Endothelial cell of umbilical vein (primary cell): ENCODE measurements around the gene DONSON. TPM values are rescaled to one million over a fixed set of nuclear protein-coding genes. Genes with fewer than 3 reads are reported as not detected.

Experiments
- BruUV-seq: library from RNA; stranded (reverse); fragments of 400-500 nt; replicated peaks from 2 replicates; lab custom pipeline; 2021; lab: Mats Ljungman, UMichigan
- CTCF ChIA-PET: fragments of 300-600, 350-600 bp; sonication (Branson Sonifier 250); formaldehyde crosslinking; loops from one replicate; lab custom pipeline; 2021; ENCODE audit warnings: antibody characterized with exemption, inconsistent platforms; lab: Charles Lee
- POLR2A ChIA-PET: fragments of 300-600, 350-600 bp; sonication (Branson Sonifier 250); formaldehyde crosslinking; loops from one replicate; lab custom pipeline; 2021; ENCODE audit warnings: antibody characterized with exemption, inconsistent platforms; lab: Charles Lee
- DNase-seq: peaks from one replicate; pipeline ENCODE4 v3.0.0-alpha.2; 2011; ENCODE audit warnings: low read depth, low spot score
- FAIRE-seq: peaks from 2 replicates; lab custom pipeline; 2011; peaks lifted over from hg19 to GRCh38; lab: Jason Lieb, UNC
- H2AFZ ChIP-seq: 2 replicates; pipeline ENCODE4 v1.6.0; 2012; ENCODE audit warnings: low read depth, low read length, control low read depth, inconsistent platforms
- H3K27ac ChIP-seq: 2 replicates; pipeline ENCODE4 v1.5.1; 2011; ENCODE audit warnings: low read depth, mild to moderate bottlenecking, control low read depth, low read length, moderate library complexity; ENCODE audit not compliant: insufficient read depth
- H3K27me3 ChIP-seq, 2 experiments: 2 replicates each; pipeline versions ENCODE4 v1.6.0 to v1.6.1; 2011; ENCODE audit warnings: low read length in 2 of 2, mixed read lengths in 1 of 2; ENCODE audit not compliant: control insufficient read depth in 2 of 2, insufficient read depth in 2 of 2
- H3K36me3 ChIP-seq, 2 experiments: 2 replicates in 1 of 2; 3 replicates in 1 of 2; pipeline ENCODE4 v1.5.1; 2011; ENCODE audit warnings: low read length in 2 of 2, mild to moderate bottlenecking in 1 of 2, moderate library complexity in 1 of 2; ENCODE audit not compliant: control insufficient read depth in 2 of 2, insufficient read depth in 2 of 2; ENCODE audit errors: extremely low read depth in 1 of 2
- H3K4me1 ChIP-seq: 3 replicates; pipeline ENCODE4 v1.5.1; 2011; ENCODE audit warnings: mild to moderate bottlenecking, low read length; ENCODE audit not compliant: control insufficient read depth, insufficient read depth; ENCODE audit errors: extremely low read depth
- H3K4me2 ChIP-seq: 2 replicates; pipeline ENCODE4 v1.6.1; 2011; ENCODE audit warnings: low read length, control low read depth, mixed read lengths; ENCODE audit not compliant: insufficient read depth
- H3K4me3 ChIP-seq, 3 experiments: fragments of 200-600 bp in 1 of 3; sonication (generic), shearing (Covaris generic) in 1 of 3; replicated peaks in 1 of 3; 2 replicates each; pipeline ENCODE4 v1.5.1; 2011 to 2016; ENCODE audit warnings: control low read depth in 3 of 3, low read length in 3 of 3, mild to moderate bottlenecking in 2 of 3, inconsistent platforms in 1 of 3, low read depth in 1 of 3, moderate library complexity in 1 of 3; ENCODE audit not compliant: insufficient read depth in 1 of 3
- H3K79me2 ChIP-seq: 2 replicates; pipeline ENCODE4 v1.6.0; 2012; ENCODE audit warnings: low read length, inconsistent platforms; ENCODE audit not compliant: control insufficient read depth, insufficient read depth
- H3K9ac ChIP-seq: replicated peaks from 2 replicates; pipeline ENCODE3; 2011; ENCODE audit warnings: low read length, control low read depth; ENCODE audit not compliant: insufficient read depth; ENCODE audit errors: extremely low read depth
- H3K9me1 ChIP-seq: replicated peaks from 3 replicates; pipeline ENCODE4 v1.6.0; 2011; ENCODE audit warnings: mild to moderate bottlenecking, low read length; ENCODE audit not compliant: control insufficient read depth, insufficient read depth; ENCODE audit errors: extremely low read depth
- H3K9me3 ChIP-seq: replicated peaks from 2 replicates; pipeline ENCODE4 v1.5.1; 2012; ENCODE audit warnings: low read length, inconsistent platforms; ENCODE audit not compliant: control insufficient read depth, insufficient read depth
- H4K20me1 ChIP-seq: replicated peaks from 2 replicates; pipeline ENCODE3; 2011; ENCODE audit warnings: mild to moderate bottlenecking, low read length; ENCODE audit not compliant: control insufficient read depth, insufficient read depth; ENCODE audit errors: extremely low read depth
- CTCF ChIP-seq, 2 donors: IDR thresholded peaks; 1 replicate in 1 of 2; 2 replicates in 1 of 2; pipeline ENCODE4 v1.5.1; 2011; ENCODE audit warnings: low read length in 2 of 2, mild to moderate bottlenecking in 2 of 2, moderate library complexity in 2 of 2, control low read depth in 1 of 2, inconsistent platforms in 1 of 2, low read depth in 1 of 2; ENCODE audit not compliant: insufficient read depth in 1 of 2; ENCODE audit errors: extremely low read depth in 1 of 2
- EZH2 ChIP-seq: IDR thresholded peaks from 2 replicates; pipeline ENCODE4 v1.6.1; 2012; ENCODE audit warnings: borderline replicate concordance, low read depth, mild to moderate bottlenecking, moderate library complexity, low read length, inconsistent platforms; ENCODE audit not compliant: severe bottlenecking
- FOS ChIP-seq: IDR thresholded peaks from 2 replicates; pipeline ENCODE4 v1.6.1; 2011; ENCODE audit warnings: mild to moderate bottlenecking, low read length, moderate library complexity, borderline replicate concordance; ENCODE audit not compliant: insufficient read depth
- GATA2 ChIP-seq: IDR thresholded peaks from 2 replicates; pipeline ENCODE4 v1.7.0; 2011; ENCODE audit warnings: low read depth, mild to moderate bottlenecking, moderate library complexity, mixed read lengths, low read length; ENCODE audit not compliant: insufficient read length, insufficient read depth
- JUN ChIP-seq: IDR thresholded peaks from 2 replicates; pipeline ENCODE4 v1.6.1; 2011; ENCODE audit warnings: borderline replicate concordance, low read depth; ENCODE audit not compliant: insufficient read length, insufficient read depth
- MAX ChIP-seq: IDR thresholded peaks from 2 replicates; pipeline ENCODE4 v1.6.1; 2011; ENCODE audit not compliant: insufficient read depth, insufficient read length
- MYC ChIP-seq: IDR thresholded peaks from one replicate; pipeline ENCODE4 v1.6.1; 2011; ENCODE audit warnings: mild to moderate bottlenecking, low read depth, low read length
- POLR2A ChIP-seq: IDR thresholded peaks from 2 replicates; pipeline ENCODE4 v1.6.1; 2012; ENCODE audit warnings: low read depth, mild to moderate bottlenecking, control low read depth, low read length
- POLR2AphosphoS5 ChIP-seq: IDR thresholded peaks from 2 replicates; pipeline ENCODE4 v1.6.1; 2012; ENCODE audit warnings: low read depth, mild to moderate bottlenecking, control low read depth, low read length, moderate library complexity; ENCODE audit not compliant: insufficient read depth
- dilution Hi-C: fragments of 300-500 bp; cut with MboI; formaldehyde crosslinking; loops from one replicate; pipeline ENCODE4 v1.15.0; 2019; ENCODE audit warnings: low sequenced_read_pairs; ENCODE audit not compliant: extremely low pct_ligation_motif_present
- intact Hi-C: fragments of 100-400 bp; cut with micrococcal nuclease; formaldehyde crosslinking; loops from one replicate; pipeline ENCODE4 v1.10.0; 2022
- polyA plus RNA-seq, 4 experiments: library from polyadenylated mRNA; depleted of rRNA in 3 of 4; stranded (reverse) in 3 of 4; unstranded in 1 of 4; fragments of >200 nt; gene quantifications; 2 replicates each; pipeline versions ENCODE4 v1.2.1 to v1.2.3, GENCODE V29; 2011 to 2012; ENCODE audit warnings: missing spikeins in 1 of 4
- total RNA-seq: library from RNA; stranded (reverse); gene quantifications from 2 replicates; pipeline ENCODE4 v1.2.3, GENCODE V29; 2021

DONSON gene
- total and polyA plus RNA-seq, 2 donors (not counting 3 experiments of a cell fraction or from before 2014, with no cell fraction given): 14.3 to 29.4 TPM

GRCh38 chr21:33598051-33598450 is 9.6 kb upstream of the DONSON start:
- H3K9me1 ChIP-seq: no peaks in the 10 kb centered on the region

More at GRCh38 chr21:33598051-33598450, 9.6 kb upstream of the DONSON start:
- H3K36me3 ChIP-seq: peaks cover 9 to 10% of the 10 kb centered on the region in 2 experiments
- intact Hi-C loops: no loop called here
- BruUV-seq: no TSS peak
- H3K27ac ChIP-seq: no peak overlapping the region
- H3K79me2 ChIP-seq: no peaks in the 10 kb centered on the region
- no peak overlapping the region for H3K9ac ChIP-seq
- no peaks in the 10 kb centered on the region for H3K9me3 ChIP-seq
- no peak overlapping the region for H3K4me2 ChIP-seq
- no peaks in the 10 kb centered on the region for H3K4me1 ChIP-seq
- FAIRE-seq (no peak), DNase-seq (no peak)
- CTCF ChIA-PET: interaction anchor here (1.9 kb wide), 1 partner anchor 8 kb away, joined by 11 read pairs; no protein-coding TSS in a partner anchor
- H3K4me3 ChIP-seq: no peak overlapping the region
- dilution Hi-C loops: no loop called here
- POLR2A ChIA-PET: no interaction called here
- no peaks in the 10 kb centered on the region for H3K27me3 ChIP-seq
- TF ChIP-seq JUN (no peak), EZH2 (no peak), FOS (no peak), GATA2 (no peak), CTCF (IDR thresholded peaks at IDR 0.05; ENCODE audit: extremely low read depth in 1 of 2, insufficient read depth in 1 of 2, low read depth in 1 of 2, low read length in 2 of 2) (no peak), MAX (no peak), MYC (no peak), POLR2A (no peak), POLR2AphosphoS5 (no peak)
- H2AFZ ChIP-seq: no peak overlapping the region
- H4K20me1 ChIP-seq: no peaks in the 10 kb centered on the region
